Measurements from ENCODE around the gene MYEOV. TPM values are rescaled to one million over a fixed set of nuclear protein-coding genes. Genes with fewer than 3 reads are reported as not detected.

The MYEOV gene
- total RNA-seq, 1 experiment from 2014 or later = 1.4 TPM

- ChIA-PET POLR2A (no interaction called here), CTCF (no interaction called here)
These were observed 27.9 kb upstream of the MYEOV start for GRCh38 chr11:69265911-69266510.

GRCh38 chr11:69267395-69267805, 26.6 kb upstream of the MYEOV start:
- no peak for DNase-seq (ENCODE audit: low spot score)
- Mint-ChIP-seq H3K36me3 (no peaks in the 10 kb centered on the region), H3K9me3 (peaks cover 13% of the 10 kb centered on the region), H3K27me3 (ENCODE audit: low read depth) (peaks cover 2% of the 10 kb centered on the region; the same call in 1 of the 2 replicates), H3K27ac (no peak overlapping the region), H3K4me3 (no peak overlapping the region), H3K4me1 (no peaks in the 10 kb centered on the region)
- no peak for ATAC-seq
- no peak for TF ChIP-seq ZNF138 (CRISPR knock-in tag; conservative IDR thresholded peaks at IDR 0.05)
- no peak for TF ChIP-seq GABPB1 (CRISPR knock-in tag; IDR thresholded peaks at IDR 0.05)
- ChIA-PET POLR2A (no interaction called here), CTCF (interaction anchor here (2.6 kb wide), 1 partner anchor 136 kb away, joined by 9 read pairs; no protein-coding TSS in a partner anchor)

More at GRCh38 chr11:69265911-69266510, 27.9 kb upstream of the MYEOV start:
- TF ChIP-seq ARID4B (CRISPR knock-in tag; IDR thresholded peaks at IDR 0.05; ENCODE audit: borderline replicate concordance) = no peak
- TF ChIP-seq RORB (CRISPR knock-in tag; IDR thresholded peaks at IDR 0.05) = no peak
- H3K9me3 Mint-ChIP-seq = peaks cover 17% of the 10 kb centered on the region
- no peak for ATAC-seq
- no peak overlapping the region for H3K27ac Mint-ChIP-seq
- H3K36me3 Mint-ChIP-seq = no peaks in the 10 kb centered on the region
- H3K27me3 Mint-ChIP-seq (ENCODE audit: low read depth) = peaks cover 2% of the 10 kb centered on the region; the same call in 1 of the 2 replicates
- H3K4me1 Mint-ChIP-seq = no peaks in the 10 kb centered on the region
- no peak overlapping the region for H3K4me3 Mint-ChIP-seq
- no peak for DNase-seq (ENCODE audit: low spot score)

- no peaks in the 10 kb centered on the region for H3K36me3 Mint-ChIP-seq
- H3K4me1 Mint-ChIP-seq = no peaks in the 10 kb centered on the region
- CTCF ChIA-PET = interaction anchor here (2.6 kb wide), 1 partner anchor 137 kb away, joined by 9 read pairs; no protein-coding TSS in a partner anchor
- H3K9me3 Mint-ChIP-seq = peaks cover 3% of the 10 kb centered on the region; the same call in 1 of the 2 replicates
- POLR2A ChIA-PET = no interaction called here
- H3K27me3 Mint-ChIP-seq (ENCODE audit: low read depth) = no peaks in the 10 kb centered on the region; the same call in 1 of the 2 replicates
- TF ChIP-seq CREB1 (CRISPR knock-in tag; IDR thresholded peaks at IDR 0.05) = no peak
- no peak overlapping the region for H3K27ac Mint-ChIP-seq
- DNase-seq (ENCODE audit: low spot score) (no peak), ATAC-seq (no peak)
- no peak overlapping the region for H3K4me3 Mint-ChIP-seq
These were observed 25.0 kb upstream of the MYEOV start for GRCh38 chr11:69268911-69269310.

GRCh38 chr11:69269388-69269787, 24.6 kb upstream of the MYEOV start:
- DNase-seq (ENCODE audit: low spot score) (no peak), ATAC-seq (no peak)
- Mint-ChIP-seq H3K9me3 (peaks cover 3% of the 10 kb centered on the region; the same call in 1 of the 2 replicates), H3K36me3 (no peaks in the 10 kb centered on the region), H3K27ac (no peak overlapping the region), H3K4me3 (no peak overlapping the region), H3K4me1 (no peaks in the 10 kb centered on the region), H3K27me3 (ENCODE audit: low read depth) (no peaks in the 10 kb centered on the region; the same call in 1 of the 2 replicates)
- ChIA-PET POLR2A (no interaction called here), CTCF (interaction anchor here (2.6 kb wide), 1 partner anchor 138 kb away, joined by 9 read pairs; no protein-coding TSS in a partner anchor)
- no peak for TF ChIP-seq ETV6 (CRISPR knock-in tag; IDR thresholded peaks at IDR 0.05)
- no peak for TF ChIP-seq GTF2I (CRISPR knock-in tag; conservative IDR thresholded peaks at IDR 0.05)
- TF ChIP-seq FOXJ3 (CRISPR knock-in tag; IDR thresholded peaks at IDR 0.05; ENCODE audit: borderline replicate concordance) = no peak
- no peak for TF ChIP-seq CREB1 (CRISPR knock-in tag; IDR thresholded peaks at IDR 0.05)
- TF ChIP-seq USF1 (CRISPR knock-in tag; IDR thresholded peaks at IDR 0.05) = no peak
- no peak for TF ChIP-seq ZNF532 (CRISPR knock-in tag; IDR thresholded peaks at IDR 0.05; ENCODE audit: borderline replicate concordance)
- no peak for TF ChIP-seq E2F4 (CRISPR knock-in tag; IDR thresholded peaks at IDR 0.05; ENCODE audit: borderline replicate concordance, low read depth)
- TF ChIP-seq ATF3 (CRISPR knock-in tag; conservative IDR thresholded peaks at IDR 0.05) = no peak
- no peak for TF ChIP-seq FOXP1 (CRISPR knock-in tag; IDR thresholded peaks at IDR 0.05; ENCODE audit: borderline replicate concordance)
- TF ChIP-seq TEAD1 (CRISPR knock-in tag; IDR thresholded peaks at IDR 0.05) = no peak
- no peak for TF ChIP-seq GABPB1 (CRISPR knock-in tag; IDR thresholded peaks at IDR 0.05)

All from WTC11 (cell line).